Neural cell (in vitro differentiated cells): ENCODE data around the gene APOM. TPM values are rescaled to one million over a fixed set of nuclear protein-coding genes. Genes with fewer than 3 reads are reported as not detected.

ENCODE experiments used
- H2AFZ ChIP-seq: fragments of 200-600, 300-800 bp; sonication (generic), shearing (Covaris generic); 2 replicates; pipeline ENCODE4 v1.6.0; 2014; ENCODE audit warnings: low read depth, mild to moderate bottlenecking, antibody characterized with exemption, low read length, moderate library complexity
- H3F3A ChIP-seq: fragments of 200-600 bp; shearing (Covaris generic); 2 replicates; pipeline ENCODE4 v1.6.1; 2016; ENCODE audit warnings: mild to moderate bottlenecking, moderate library complexity, mixed read lengths, antibody characterized with exemption, low read length; ENCODE audit not compliant: insufficient read depth, poor library complexity, severe bottlenecking
- H3K27ac ChIP-seq: fragments of 200-600, 300-800 bp; sonication (generic), shearing (Covaris generic); 2 replicates; pipeline ENCODE4 v1.5.1; 2014; ENCODE audit warnings: mild to moderate bottlenecking, low read length, moderate library complexity
- H3K27me3 ChIP-seq: fragments of 300-800, 200-600 bp; sonication (generic), shearing (Covaris generic); 2 replicates; pipeline ENCODE4 v1.6.0; 2014; ENCODE audit warnings: mild to moderate bottlenecking, low read depth, low read length, moderate library complexity; ENCODE audit not compliant: insufficient read depth
- H3K36me3 ChIP-seq: fragments of 300-800, 200-600 bp; sonication (generic), shearing (Covaris generic); 2 replicates; pipeline ENCODE4 v1.5.1; 2014; ENCODE audit warnings: mild to moderate bottlenecking, antibody characterized with exemption, low read length, moderate library complexity; ENCODE audit not compliant: insufficient read depth
- H3K4me2 ChIP-seq: fragments of 300-800, 200-600 bp; sonication (generic), shearing (Covaris generic); 2 replicates; pipeline ENCODE4 v1.6.0; 2014; ENCODE audit warnings: mild to moderate bottlenecking, low read length
- H3K4me3 ChIP-seq: fragments of 300-800, 200-600 bp; sonication (generic), shearing (Covaris generic); 2 replicates; pipeline ENCODE4 v1.5.1; 2014; ENCODE audit warnings: mild to moderate bottlenecking, low read length, moderate library complexity
- H3K79me2 ChIP-seq: fragments of 200-600 bp; shearing (Covaris generic); replicated peaks from 2 replicates; pipeline ENCODE4 v1.6.0; 2014; ENCODE audit warnings: mild to moderate bottlenecking, low read length, moderate library complexity; ENCODE audit not compliant: insufficient read depth
- H3K9ac ChIP-seq: fragments of 300-800, 200-600 bp; sonication (generic), shearing (Covaris generic); 2 replicates; pipeline ENCODE4 v1.6.1; 2016; ENCODE audit warnings: mild to moderate bottlenecking, low read length, mixed read lengths
- H3K9me2 ChIP-seq: fragments of 200-600 bp; shearing (Covaris generic); 2 replicates; pipeline ENCODE4 v1.6.1; 2016; ENCODE audit warnings: mild to moderate bottlenecking, low read length, mixed read lengths; ENCODE audit not compliant: insufficient read depth
- H3K9me3 ChIP-seq: fragments of 200-600, 300-800 bp; sonication (generic), shearing (Covaris generic); 2 replicates; pipeline ENCODE4 v1.6.1; 2016; ENCODE audit warnings: mild to moderate bottlenecking, mixed run types, low read length, moderate library complexity, mixed read lengths
- H4K20me1 ChIP-seq: fragments of 200-600 bp; shearing (Covaris generic); 2 replicates; pipeline ENCODE4 v1.6.1; 2016; ENCODE audit warnings: mild to moderate bottlenecking, mixed run types; ENCODE audit not compliant: insufficient read depth
- CTCF ChIP-seq: fragments of 450-650 bp; IDR thresholded peaks from 2 replicates; pipeline ENCODE4 v1.5.1; 2014; ENCODE audit warnings: antibody characterized with exemption, mild to moderate bottlenecking, moderate library complexity; ENCODE audit not compliant: poor library complexity, severe bottlenecking
- EP300 ChIP-seq: fragments of 450-650 bp; conservative IDR thresholded peaks from 2 replicates; pipeline ENCODE4 v1.6.1; 2014; ENCODE audit warnings: antibody characterized with exemption, mild to moderate bottlenecking, moderate library complexity; ENCODE audit not compliant: poor library complexity, severe bottlenecking
- EZH2 ChIP-seq: fragments of 200-600, 300-800 bp; shearing (Covaris generic), sonication (generic); IDR thresholded peaks from 2 replicates; pipeline ENCODE4 v1.6.1; 2014; ENCODE audit warnings: antibody characterized with exemption, low read length, borderline replicate concordance, mild to moderate bottlenecking; ENCODE audit not compliant: insufficient read depth, poor library complexity, severe bottlenecking
- MXI1 ChIP-seq: fragments of 450-650 bp; conservative IDR thresholded peaks from 2 replicates; pipeline ENCODE4 v1.6.1; 2014; ENCODE audit warnings: antibody characterized with exemption, mild to moderate bottlenecking; ENCODE audit not compliant: poor library complexity, severe bottlenecking
- POLR2AphosphoS5 ChIP-seq: IDR thresholded peaks from 2 replicates; pipeline ENCODE4 v1.6.1; 2012
- RAD21 ChIP-seq: fragments of 450-650 bp; conservative IDR thresholded peaks from 2 replicates; pipeline ENCODE4 v1.6.1; 2014; ENCODE audit warnings: antibody characterized with exemption, mild to moderate bottlenecking, moderate library complexity
- REST ChIP-seq: IDR thresholded peaks from 2 replicates; pipeline ENCODE4 v1.6.1; 2012; ENCODE audit warnings: borderline replicate concordance
- SMC3 ChIP-seq: fragments of 450-650 bp; conservative IDR thresholded peaks from 2 replicates; pipeline ENCODE4 v1.6.1; 2014; ENCODE audit warnings: antibody characterized with exemption, mild to moderate bottlenecking, moderate library complexity; ENCODE audit not compliant: poor library complexity
- TAF1 ChIP-seq: IDR thresholded peaks from 2 replicates; pipeline ENCODE4 v1.6.1; 2012; ENCODE audit warnings: low read depth
- polyA plus RNA-seq: library from polyadenylated mRNA; depleted of rRNA; stranded (reverse); fragments of >200 nt; gene quantifications from 2 replicates; pipeline ENCODE4 v1.2.3, GENCODE V29; 2014

Gene APOM
- polyA plus RNA-seq, 1 donor from 2014 or later, result 4.4 TPM

GRCh38 chr6:31622684-31623091 lies 33.0 kb upstream of the APOM start:
- peak overlapping the region; percentile 100 for H3K9ac ChIP-seq

GRCh38 chr6:31624070-31624469 lies 31.6 kb upstream of the APOM start:
- Histone ChIP-seq H3K9ac (no peak overlapping the region), H3K4me3 (no peak overlapping the region), H3K9me3 (no peaks in the 10 kb centered on the region), H4K20me1 (no peaks in the 10 kb centered on the region), H3K79me2 (peaks cover 53% of the 10 kb centered on the region), H2AFZ (no peak overlapping the region), H3K27ac (no peak overlapping the region), H3K9me2 (no peaks in the 10 kb centered on the region), H3F3A (no peaks in the 10 kb centered on the region), H3K27me3 (no peaks in the 10 kb centered on the region), H3K4me2 (no peak overlapping the region), H3K36me3 (peaks cover 5% of the 10 kb centered on the region)
- TF ChIP-seq EZH2 (no peak), RAD21 (no peak), SMC3 (no peak), CTCF (no peak), MXI1 (no peak), TAF1 (no peak), POLR2AphosphoS5 (no peak), REST (no peak)

More at GRCh38 chr6:31622684-31623091, 33.0 kb upstream of the APOM start:
- Histone ChIP-seq H3K79me2 (peaks cover 51% of the 10 kb centered on the region), H3K4me2 (peak overlapping the region; percentile 100), H3K36me3 (peaks cover 5% of the 10 kb centered on the region), H3K4me3 (peak overlapping the region; percentile 93), H3K9me2 (no peaks in the 10 kb centered on the region), H3F3A (no peaks in the 10 kb centered on the region), H4K20me1 (no peaks in the 10 kb centered on the region), H3K9me3 (no peaks in the 10 kb centered on the region), H3K27me3 (no peaks in the 10 kb centered on the region), H2AFZ (no peak overlapping the region), H3K27ac (peak overlapping the region; percentile 99)
- no peak for TF ChIP-seq EP300
- no peak for TF ChIP-seq CTCF
- TF ChIP-seq RAD21, result no peak
- no peak for TF ChIP-seq REST
- no peak for TF ChIP-seq MXI1
